Measurements from ENCODE around the gene HS2ST1. TPM values are rescaled to one million over a fixed set of nuclear protein-coding genes. Genes with fewer than 3 reads are reported as not detected.
"Not testable (repeated sequence)": the region's sequence is repeated elsewhere in the genome, so short reads cannot be mapped to it uniquely, and the experiment has no call there.

The HS2ST1 gene
- polyA plus RNA-seq, 4 donors = 39.0 to 59.4 (median 53.5) TPM

GRCh38 chr1:86965012-86965826 is 50.8 kb downstream of the HS2ST1 start:
- no peak for DNase-seq (ENCODE audit: low read depth in 4 of 4, low spot score in 3 of 4)

GRCh38 chr1:86965827-86966182 is 51.4 kb downstream of the HS2ST1 start:
- no peak for DNase-seq (ENCODE audit: low read depth in 4 of 4, low spot score in 3 of 4)

GRCh38 chr1:86970938-86971337 is 56.5 kb downstream of the HS2ST1 start:
- no peak for DNase-seq (ENCODE audit: low read depth in 4 of 4, low spot score in 3 of 4)

- DNase-seq (ENCODE audit: low read depth in 4 of 4, low spot score in 3 of 4) = no peak
Observed at GRCh38 chr1:86971778-86972177, 57.3 kb downstream of the HS2ST1 start.

- DNase-seq (ENCODE audit: low read depth in 4 of 4, low spot score in 3 of 4) = no peak
Observed at GRCh38 chr1:86972262-86972661, 57.8 kb downstream of the HS2ST1 start.

GRCh38 chr1:86975993-86976550 is 61.6 kb downstream of the HS2ST1 start:
- no peak for DNase-seq (ENCODE audit: low read depth in 4 of 4, low spot score in 3 of 4)

- DNase-seq (ENCODE audit: low read depth in 4 of 4, low spot score in 3 of 4) = no peak
Observed at GRCh38 chr1:86976664-86977063, 62.2 kb downstream of the HS2ST1 start.

GRCh38 chr1:86981482-86982213 is 67.2 kb downstream of the HS2ST1 start:
- DNase-seq (ENCODE audit: low read depth in 4 of 4, low spot score in 3 of 4) = no peak

- DNase-seq (ENCODE audit: low read depth in 4 of 4, low spot score in 3 of 4) = not testable (repeated sequence)
Observed at GRCh38 chr1:86983677-86984076, 69.2 kb downstream of the HS2ST1 start.

GRCh38 chr1:86987446-86987845 is 73.0 kb downstream of the HS2ST1 start:
- DNase-seq (ENCODE audit: low read depth in 4 of 4, low spot score in 3 of 4) = no peak

- DNase-seq (ENCODE audit: low read depth in 4 of 4, low spot score in 3 of 4) = no peak
Observed at GRCh38 chr1:86988835-86989234, 74.4 kb downstream of the HS2ST1 start.

- not testable (repeated sequence) for DNase-seq (ENCODE audit: low read depth in 4 of 4, low spot score in 3 of 4)
Observed at GRCh38 chr1:86989690-86990089, 75.3 kb downstream of the HS2ST1 start.

GRCh38 chr1:86990826-86991225 is 76.4 kb downstream of the HS2ST1 start:
- no peak for DNase-seq (ENCODE audit: low read depth in 4 of 4, low spot score in 3 of 4)

GRCh38 chr1:86991549-86992186 is 77.2 kb downstream of the HS2ST1 start:
- DNase-seq (ENCODE audit: low read depth in 4 of 4, low spot score in 3 of 4) = no peak

- no peak for DNase-seq (ENCODE audit: low read depth in 4 of 4, low spot score in 3 of 4)
Observed at GRCh38 chr1:86992861-86993260, 78.4 kb downstream of the HS2ST1 start.

- DNase-seq (ENCODE audit: low read depth in 4 of 4, low spot score in 3 of 4) = no peak
Observed at GRCh38 chr1:86993269-86993985, 79.0 kb downstream of the HS2ST1 start.

- DNase-seq (ENCODE audit: low read depth in 4 of 4, low spot score in 3 of 4) = no peak
Observed at GRCh38 chr1:86994061-86994460, 79.6 kb downstream of the HS2ST1 start.

- DNase-seq (ENCODE audit: low read depth in 4 of 4, low spot score in 3 of 4) = no peak
Observed at GRCh38 chr1:86997538-86997937, 83.1 kb downstream of the HS2ST1 start.

- no peak for DNase-seq (ENCODE audit: low read depth in 4 of 4, low spot score in 3 of 4)
Observed at GRCh38 chr1:86998280-86998679, 83.8 kb downstream of the HS2ST1 start.

GRCh38 chr1:86998727-86999126 is 84.3 kb downstream of the HS2ST1 start:
- DNase-seq (ENCODE audit: low read depth in 4 of 4, low spot score in 3 of 4) = no peak

GRCh38 chr1:87000460-87000859 is 86.0 kb downstream of the HS2ST1 start:
- DNase-seq (ENCODE audit: low read depth in 4 of 4, low spot score in 3 of 4) = no peak
